IPS-18a (cell line): ENCODE data around the gene CTAG1B.
"Not testable (repeated sequence)": the region's sequence is repeated elsewhere in the genome, so short reads cannot be mapped to it uniquely, and the experiment has no call there.

Source experiments
- H3K27ac ChIP-seq: one replicate; pipeline ENCODE4 v1.5.1; 2013; ENCODE audit warnings: low read length
- H3K27me3 ChIP-seq: one replicate; pipeline ENCODE4 v1.6.1; 2013; ENCODE audit warnings: mild to moderate bottlenecking, low read length; ENCODE audit not compliant: control insufficient read depth, insufficient read depth
- H3K36me3 ChIP-seq: one replicate; pipeline ENCODE4 v1.6.1; 2013; ENCODE audit warnings: low read depth, low read length; ENCODE audit not compliant: control insufficient read depth
- H3K4me1 ChIP-seq: one replicate; pipeline ENCODE4 v1.6.1; 2013; ENCODE audit warnings: low read depth, low read length; ENCODE audit not compliant: control insufficient read depth
- H3K4me3 ChIP-seq: one replicate; pipeline ENCODE4 v1.5.1; 2013; ENCODE audit warnings: low read length
- H3K9ac ChIP-seq: one replicate; pipeline ENCODE4 v1.6.1; 2013; ENCODE audit warnings: mild to moderate bottlenecking, low read length, moderate library complexity
- H3K9me3 ChIP-seq: one replicate; pipeline ENCODE4 v1.6.1; 2013; ENCODE audit warnings: low read depth, low read length; ENCODE audit not compliant: control insufficient read depth

The CTAG1B gene

DNA sequence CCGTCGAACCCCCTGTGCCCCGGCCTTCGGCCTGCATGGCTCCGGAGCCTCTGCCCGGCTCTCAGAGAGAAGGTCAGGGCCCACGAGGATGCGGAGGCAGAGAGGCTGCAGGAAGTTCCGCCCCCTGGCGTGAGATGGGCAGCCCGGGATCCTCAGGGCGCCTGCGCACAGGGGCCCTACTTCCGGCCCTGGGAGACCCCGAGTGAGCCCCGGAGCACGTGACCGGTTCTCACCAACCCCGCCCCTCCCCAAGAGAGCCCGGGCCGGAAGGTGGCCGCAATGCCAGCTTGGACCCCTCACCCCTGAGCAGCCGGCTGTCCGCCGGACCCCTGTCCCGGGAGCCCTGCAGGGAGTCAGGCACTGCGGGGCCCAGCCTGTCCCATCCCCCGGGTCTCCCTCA, at the start of gene CTAG1B:
Gene CTAG1B (minus strand): TSS at position 101 of the 400 bp plus-strand sequence. CDS start 64 bp downstream, at position 37.
- not testable (repeated sequence) for H3K4me1 ChIP-seq, H3K4me3 ChIP-seq

DNA sequence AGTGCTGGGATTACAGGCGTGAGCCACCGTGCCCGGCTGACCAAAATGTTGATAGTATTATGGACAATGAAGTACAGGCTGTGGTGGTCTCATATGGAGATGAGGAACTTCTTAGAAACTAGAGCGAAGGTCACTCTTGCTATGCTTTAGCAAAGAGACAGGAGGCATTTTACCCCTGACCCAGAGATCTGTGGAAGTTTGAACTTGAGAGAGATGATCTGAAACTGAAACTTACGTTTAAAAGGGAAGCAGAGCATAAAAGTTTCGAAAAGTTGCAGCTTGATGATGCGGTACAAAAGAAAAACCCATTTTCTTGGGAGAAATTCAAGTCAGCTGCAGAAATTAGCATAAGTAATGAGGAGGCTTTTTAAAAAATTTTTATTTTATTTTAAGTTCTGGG, 42.8 kb upstream of the CTAG1B start:
- no peak overlapping the region for H3K27ac ChIP-seq
- no peaks in the 10 kb centered on the region for H3K4me1 ChIP-seq
- no peak overlapping the region for H3K9ac ChIP-seq
- no peaks in the 10 kb centered on the region for H3K27me3 ChIP-seq
- no peaks in the 10 kb centered on the region for H3K36me3 ChIP-seq
- H3K4me3 ChIP-seq = no peak overlapping the region
- peaks cover 3% of the 10 kb centered on the region for H3K9me3 ChIP-seq

More for the DNA sequence above, at the start of gene CTAG1B:
- not testable (repeated sequence) for H3K36me3 ChIP-seq, H3K27me3 ChIP-seq, H3K27ac ChIP-seq, H3K9ac ChIP-seq, H3K9me3 ChIP-seq

DNA sequence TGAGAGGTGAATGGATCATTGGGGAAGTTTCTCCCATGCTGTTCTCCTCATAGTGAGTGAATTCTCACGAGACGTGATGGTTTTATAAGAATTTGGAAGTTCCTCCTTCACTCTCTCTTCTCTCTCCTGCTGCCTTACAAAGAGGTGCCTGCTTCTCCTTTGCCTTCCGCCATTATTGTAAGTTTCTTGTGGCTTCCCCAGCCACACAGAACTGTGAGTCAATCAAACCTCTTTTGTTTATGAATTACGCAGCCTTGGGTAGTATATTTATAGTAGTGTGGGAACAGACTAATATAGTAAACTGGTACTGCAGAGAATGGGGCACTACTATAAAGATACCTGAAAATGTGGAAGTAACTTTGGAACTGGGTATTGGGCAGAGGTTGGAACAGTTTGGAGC, 42.1 kb upstream of the CTAG1B start:
- no peaks in the 10 kb centered on the region for H3K36me3 ChIP-seq
- H3K9me3 ChIP-seq = peaks cover 3% of the 10 kb centered on the region
- H3K27ac ChIP-seq = no peak overlapping the region
- H3K4me1 ChIP-seq = no peaks in the 10 kb centered on the region
- no peaks in the 10 kb centered on the region for H3K27me3 ChIP-seq
- H3K9ac ChIP-seq = no peak overlapping the region
- no peak overlapping the region for H3K4me3 ChIP-seq

DNA sequence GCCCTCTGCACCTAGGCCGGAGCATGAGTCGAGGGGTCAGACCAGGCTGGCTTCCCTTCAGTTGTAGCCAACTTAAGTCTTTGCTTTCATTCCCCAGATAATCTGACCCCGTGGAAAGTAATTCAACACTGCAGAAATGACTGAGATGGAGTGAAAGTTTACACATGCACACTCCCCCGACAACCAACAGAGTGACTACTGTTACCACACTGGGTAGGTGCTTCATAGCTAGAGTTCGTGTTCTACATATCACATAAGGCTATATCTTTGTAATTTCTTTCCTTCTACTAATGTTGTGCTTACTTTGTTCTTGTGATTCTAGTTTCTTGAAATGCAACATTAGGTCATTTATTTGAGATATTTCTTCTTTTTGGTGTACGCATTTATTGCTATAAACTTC, 41.5 kb upstream of the CTAG1B start:
- no peaks in the 10 kb centered on the region for H3K4me1 ChIP-seq
- H3K27me3 ChIP-seq = no peaks in the 10 kb centered on the region
- peaks cover 3% of the 10 kb centered on the region for H3K9me3 ChIP-seq
- no peak overlapping the region for H3K9ac ChIP-seq
- H3K36me3 ChIP-seq = no peaks in the 10 kb centered on the region
- H3K27ac ChIP-seq = no peak overlapping the region
- H3K4me3 ChIP-seq = no peak overlapping the region

DNA sequence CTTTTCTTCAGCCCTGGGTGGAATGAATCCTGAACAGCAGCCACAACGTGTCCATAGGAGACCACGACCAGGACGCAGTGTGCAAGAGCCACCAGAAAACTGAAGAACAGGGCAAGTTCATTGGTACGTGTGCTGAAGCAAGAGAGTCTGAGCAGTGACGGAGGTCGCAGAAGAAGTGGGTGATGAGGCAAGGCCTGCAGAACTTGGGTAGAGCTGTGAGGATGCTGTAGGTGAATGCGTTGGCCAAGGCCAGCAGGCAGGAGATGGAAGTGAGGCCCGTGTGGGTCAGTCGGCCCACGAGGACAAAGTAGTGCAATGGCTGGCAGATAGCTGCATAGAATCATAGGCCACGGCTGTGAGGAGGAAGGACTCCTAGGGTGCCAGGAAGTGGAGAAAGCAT, 39.9 kb upstream of the CTAG1B start:
- Histone ChIP-seq H3K9ac (no peak overlapping the region), H3K9me3 (no peaks in the 10 kb centered on the region), H3K27ac (no peak overlapping the region), H3K36me3 (no peaks in the 10 kb centered on the region), H3K4me1 (no peaks in the 10 kb centered on the region), H3K27me3 (no peaks in the 10 kb centered on the region), H3K4me3 (no peak overlapping the region)

DNA sequence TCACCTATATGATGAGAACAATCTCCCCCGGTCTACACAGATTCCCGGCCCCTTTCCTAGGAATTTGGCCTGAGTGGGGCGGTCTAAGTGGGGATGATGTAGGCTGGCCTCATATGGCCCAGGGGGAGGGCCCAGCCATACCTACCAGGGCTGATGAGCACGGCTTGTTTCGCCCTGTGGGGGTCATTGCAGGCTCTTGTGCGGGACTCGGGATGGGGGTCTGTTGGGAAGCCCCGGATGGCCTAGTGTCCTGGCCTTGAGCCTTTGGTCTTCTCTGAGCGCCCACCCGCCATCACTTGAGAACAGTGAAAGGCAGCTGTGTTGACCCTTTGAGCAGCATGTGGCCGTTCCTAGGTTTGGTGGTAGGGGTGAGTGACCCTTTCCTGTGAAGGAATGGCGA, 39.1 kb upstream of the CTAG1B start:
- H3K9me3 ChIP-seq = no peaks in the 10 kb centered on the region

DNA sequence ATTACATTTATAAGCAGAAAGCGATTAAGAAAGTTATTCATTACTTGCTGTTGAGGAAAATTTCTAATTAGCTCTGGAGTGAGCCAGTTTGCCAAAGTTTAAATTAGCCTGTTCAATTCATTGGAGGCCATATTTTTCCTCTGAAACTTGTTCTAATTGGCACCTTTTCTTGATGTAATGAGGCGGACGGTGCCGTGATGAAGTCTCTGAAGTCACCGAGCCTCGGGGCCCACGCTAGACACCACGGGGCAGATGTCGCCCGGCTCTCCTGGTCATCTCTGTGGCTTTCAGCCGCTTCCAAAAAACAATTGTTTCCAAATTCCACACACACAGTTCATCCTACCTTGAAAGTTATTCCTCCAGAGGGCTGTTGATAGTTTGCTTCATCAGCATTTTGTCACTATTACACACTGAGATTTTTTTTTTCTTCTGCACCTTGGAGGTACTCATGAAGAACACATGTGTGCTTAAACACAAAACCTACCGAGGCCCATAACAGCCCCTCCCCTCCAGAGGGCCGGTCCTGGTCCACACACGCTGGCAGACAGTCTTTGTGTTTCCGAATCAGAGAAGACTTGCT, 38.2 kb upstream of the CTAG1B start:
- H3K27ac ChIP-seq = no peak overlapping the region
- no peaks in the 10 kb centered on the region for H3K9me3 ChIP-seq
- no peaks in the 10 kb centered on the region for H3K36me3 ChIP-seq

More for the DNA sequence above, 39.1 kb upstream of the CTAG1B start:
- Histone ChIP-seq H3K4me3 (no peak overlapping the region), H3K9ac (no peak overlapping the region), H3K27ac (no peak overlapping the region), H3K36me3 (no peaks in the 10 kb centered on the region), H3K27me3 (no peaks in the 10 kb centered on the region), H3K4me1 (no peaks in the 10 kb centered on the region)

DNA sequence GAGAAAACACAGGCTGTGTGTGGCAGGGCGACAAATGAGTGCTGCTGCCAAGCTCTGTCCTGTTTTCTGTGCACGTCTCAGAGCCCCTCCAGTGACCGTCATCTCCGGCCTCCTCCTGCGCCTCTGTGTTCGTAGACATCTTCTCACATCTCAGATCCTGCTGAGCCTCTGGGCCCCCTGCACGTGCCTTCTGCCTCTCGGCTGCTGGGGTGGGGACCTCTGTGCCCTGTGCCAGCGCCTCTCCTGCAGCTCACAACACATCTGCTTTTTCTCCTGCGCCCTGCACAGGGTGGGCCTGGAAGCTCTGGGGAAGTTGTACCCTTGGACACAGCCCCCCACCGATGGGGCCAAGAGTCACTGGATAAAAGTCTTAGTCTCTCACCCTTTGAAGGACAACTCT, 36.7 kb upstream of the CTAG1B start:
- no peak overlapping the region for H3K4me3 ChIP-seq
- no peaks in the 10 kb centered on the region for H3K27me3 ChIP-seq
- no peaks in the 10 kb centered on the region for H3K4me1 ChIP-seq

More for the DNA sequence above, 38.2 kb upstream of the CTAG1B start:
- no peaks in the 10 kb centered on the region for H3K27me3 ChIP-seq
- H3K4me3 ChIP-seq = no peak overlapping the region
- no peaks in the 10 kb centered on the region for H3K4me1 ChIP-seq
- H3K9ac ChIP-seq = no peak overlapping the region

DNA sequence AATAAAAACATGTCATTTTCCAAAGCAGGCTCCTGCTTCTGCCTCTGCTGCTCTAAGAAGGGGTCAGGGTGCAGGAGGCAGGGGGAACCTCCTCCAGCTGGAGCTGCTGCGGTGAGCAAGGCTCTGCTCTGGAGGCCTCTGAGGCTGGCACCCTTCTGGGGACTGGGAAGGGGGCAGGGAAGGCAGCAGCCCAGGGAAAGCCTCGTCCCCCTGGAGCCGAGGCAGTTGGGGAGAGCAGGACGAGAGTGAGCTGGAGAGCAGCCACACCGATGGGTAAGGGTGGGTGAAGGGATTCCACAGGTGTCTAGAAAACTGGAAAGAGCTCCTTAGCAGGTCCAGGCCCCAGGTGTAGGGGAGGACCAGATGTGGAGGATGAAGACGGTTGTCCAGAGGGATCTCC, 36.3 kb upstream of the CTAG1B start:
- H3K4me1 ChIP-seq = no peaks in the 10 kb centered on the region
- H3K27ac ChIP-seq = no peak overlapping the region
- no peaks in the 10 kb centered on the region for H3K27me3 ChIP-seq
- no peaks in the 10 kb centered on the region for H3K36me3 ChIP-seq
- H3K9me3 ChIP-seq = no peaks in the 10 kb centered on the region
- H3K9ac ChIP-seq = no peak overlapping the region
- H3K4me3 ChIP-seq = no peak overlapping the region

More for the DNA sequence above, 36.7 kb upstream of the CTAG1B start:
- no peaks in the 10 kb centered on the region for H3K9me3 ChIP-seq
- no peaks in the 10 kb centered on the region for H3K36me3 ChIP-seq
- H3K9ac ChIP-seq = no peak overlapping the region
- no peak overlapping the region for H3K27ac ChIP-seq

DNA sequence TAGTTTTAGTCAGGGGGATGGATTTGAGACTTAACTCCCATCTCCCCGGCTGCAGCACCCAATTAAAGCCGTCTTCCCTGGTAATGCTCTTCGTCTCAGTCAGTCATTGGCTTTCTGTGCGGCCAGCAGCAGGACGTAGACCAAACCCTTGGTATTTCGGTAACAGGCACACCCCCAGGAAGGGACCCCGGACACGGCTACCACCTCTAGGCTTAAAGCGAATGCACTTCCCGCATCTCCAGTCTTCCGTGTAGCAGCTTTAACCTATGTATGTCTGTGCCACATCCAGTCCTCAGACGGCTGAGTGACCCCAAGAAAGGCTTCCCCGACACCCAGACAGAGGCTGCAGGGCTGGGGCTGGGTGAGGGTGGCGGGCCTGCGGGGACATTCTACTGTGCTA, 35.8 kb upstream of the CTAG1B start:
- Histone ChIP-seq H3K4me3 (no peak overlapping the region), H3K4me1 (no peaks in the 10 kb centered on the region), H3K27ac (no peak overlapping the region), H3K9ac (no peak overlapping the region), H3K27me3 (no peaks in the 10 kb centered on the region), H3K9me3 (peaks cover 2% of the 10 kb centered on the region), H3K36me3 (no peaks in the 10 kb centered on the region)

DNA sequence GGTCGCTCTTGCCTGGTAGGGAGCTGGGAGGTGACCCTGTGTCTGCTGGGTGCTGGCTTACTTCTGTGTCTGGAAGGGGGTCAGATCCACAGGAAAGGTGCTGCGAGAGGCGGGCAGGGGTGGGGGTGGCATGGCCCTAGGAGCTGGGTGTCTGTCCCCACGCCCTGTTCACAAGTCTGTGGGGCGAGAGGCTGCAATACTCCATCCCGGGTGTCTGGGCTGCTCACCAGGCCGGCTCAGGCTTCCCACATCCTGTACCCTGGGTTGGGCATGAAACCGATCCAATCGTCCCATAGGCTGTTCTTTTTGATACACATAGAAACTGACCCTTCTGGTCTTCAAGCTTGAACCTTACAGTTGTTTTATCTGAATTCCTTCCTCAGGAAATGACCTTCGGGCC, 35.3 kb upstream of the CTAG1B start:
- Histone ChIP-seq H3K9me3 (peaks cover 4% of the 10 kb centered on the region), H3K36me3 (no peaks in the 10 kb centered on the region), H3K4me3 (no peak overlapping the region), H3K27me3 (no peaks in the 10 kb centered on the region), H3K27ac (no peak overlapping the region), H3K9ac (no peak overlapping the region), H3K4me1 (no peaks in the 10 kb centered on the region)

DNA sequence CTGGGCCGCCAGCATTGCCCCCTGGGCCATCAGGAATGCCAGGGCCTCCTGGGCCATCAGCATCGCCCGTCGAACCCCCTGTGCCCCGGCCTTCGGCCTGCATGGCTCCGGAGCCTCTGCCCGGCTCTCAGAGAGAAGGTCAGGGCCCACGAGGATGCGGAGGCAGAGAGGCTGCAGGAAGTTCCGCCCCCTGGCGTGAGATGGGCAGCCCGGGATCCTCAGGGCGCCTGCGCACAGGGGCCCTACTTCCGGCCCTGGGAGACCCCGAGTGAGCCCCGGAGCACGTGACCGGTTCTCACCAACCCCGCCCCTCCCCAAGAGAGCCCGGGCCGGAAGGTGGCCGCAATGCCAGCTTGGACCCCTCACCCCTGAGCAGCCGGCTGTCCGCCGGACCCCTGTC, 34.3 kb upstream of the CTAG1B start, which contains the start of gene CTAG2:
Gene CTAG2 (minus strand): TSS at position 167 of the 400 bp plus-strand sequence. CDS start 64 bp downstream, at position 103.
- H3K27me3 ChIP-seq, H3K36me3 ChIP-seq, H3K4me1 ChIP-seq, H3K4me3 ChIP-seq, H3K27ac ChIP-seq, H3K9me3 ChIP-seq, H3K9ac ChIP-seq: not testable (repeated sequence)
